Suprapubic skin (tissue), 3 donors: ENCODE measurements around the gene RALA.

Experiments
- CTCF ChIP-seq, 2 donors: fragments of 200-600 bp in 1 of 2; fragments of 450-650 bp in 1 of 2; sonication (generic) in 1 of 2; IDR thresholded peaks; one replicate each; pipeline ENCODE4 v1.5.1; 2016 to 2019; ENCODE audit warnings: antibody characterized with exemption in 2 of 2, mild to moderate bottlenecking in 1 of 2, moderate library complexity in 1 of 2
- POLR2A ChIP-seq, 2 donors: fragments of 450-650 bp; IDR thresholded peaks; one replicate each; pipeline ENCODE4 v1.6.1; 2017; ENCODE audit warnings: antibody characterized with exemption in 2 of 2, mild to moderate bottlenecking in 2 of 2, moderate library complexity in 2 of 2

DNA sequence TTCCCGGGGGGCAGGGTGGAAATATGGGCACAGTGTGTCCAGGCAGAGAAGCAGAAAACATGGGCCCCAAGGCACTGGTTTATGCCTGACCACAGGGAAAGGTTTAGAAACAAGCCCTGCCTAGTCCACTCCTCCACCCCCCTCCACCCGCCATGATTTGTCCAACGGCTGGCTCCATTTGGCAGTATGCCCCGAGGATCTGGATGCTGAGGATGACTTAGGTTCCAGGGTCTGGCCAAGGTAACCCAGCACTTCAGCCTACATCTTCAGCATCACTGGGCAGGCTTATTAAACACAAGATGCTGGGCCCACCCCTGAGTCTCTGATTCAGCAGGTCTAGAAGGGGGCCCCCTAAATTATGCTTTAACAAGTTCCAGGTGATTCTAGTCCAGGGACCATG is 121.9 kb downstream of the RALA start:
- TF ChIP-seq POLR2A (IDR thresholded peaks at IDR 0.05): no peak
- no peak for TF ChIP-seq CTCF (IDR thresholded peaks at IDR 0.05)
